NK-92 (cell line): Measurements from ENCODE around the gene SCD.

ENCODE experiments used
- DNase-seq: peaks from one replicate; lab custom pipeline; 2025; ENCODE audit not compliant: unreplicated experiment; lab: John Stamatoyannopoulos, UW

Gene SCD

GRCh38 chr10:100391163-100392002 lies 44.4 kb downstream of the SCD start:
- no peak for DNase-seq

GRCh38 chr10:100392686-100393003 lies 45.6 kb downstream of the SCD start:
- DNase-seq, result no peak

GRCh38 chr10:100395626-100396025 lies 48.6 kb downstream of the SCD start:
- DNase-seq, result no peak

GRCh38 chr10:100396605-100397004 lies 49.6 kb downstream of the SCD start:
- DNase-seq, result no peak

DNA sequence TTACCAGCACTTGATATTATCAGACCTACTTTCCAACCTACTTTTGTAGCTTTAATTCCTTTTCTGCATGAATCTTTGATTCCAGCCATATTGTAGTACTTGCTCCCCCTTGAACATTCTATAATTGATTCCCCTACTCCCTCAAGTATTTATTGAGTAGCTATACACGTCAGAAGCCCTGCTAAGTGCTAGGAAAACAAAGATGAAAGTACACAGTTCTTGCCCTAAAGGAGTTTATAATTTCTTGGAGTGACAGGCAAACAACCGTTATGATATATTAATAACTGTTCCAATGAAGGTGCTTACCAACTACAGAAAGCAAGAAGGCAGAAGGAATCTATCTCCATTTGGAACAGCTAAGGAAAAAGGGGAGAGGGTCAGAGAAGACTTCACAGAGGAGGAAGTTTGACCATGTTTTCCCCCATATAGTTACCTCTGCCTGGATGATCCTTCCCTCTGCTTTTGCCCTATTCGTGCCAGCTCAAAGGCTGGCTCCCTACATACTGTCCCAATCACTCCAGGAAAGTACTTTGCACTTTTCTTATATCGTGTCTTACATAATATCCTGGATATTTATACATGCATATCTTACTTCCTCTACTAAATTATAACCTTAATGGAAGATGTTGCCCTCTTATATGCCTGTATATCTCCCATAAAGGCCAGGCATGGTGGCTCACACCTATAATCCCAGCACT lies 54.7 kb downstream of the SCD start:
- no peak for DNase-seq

DNA sequence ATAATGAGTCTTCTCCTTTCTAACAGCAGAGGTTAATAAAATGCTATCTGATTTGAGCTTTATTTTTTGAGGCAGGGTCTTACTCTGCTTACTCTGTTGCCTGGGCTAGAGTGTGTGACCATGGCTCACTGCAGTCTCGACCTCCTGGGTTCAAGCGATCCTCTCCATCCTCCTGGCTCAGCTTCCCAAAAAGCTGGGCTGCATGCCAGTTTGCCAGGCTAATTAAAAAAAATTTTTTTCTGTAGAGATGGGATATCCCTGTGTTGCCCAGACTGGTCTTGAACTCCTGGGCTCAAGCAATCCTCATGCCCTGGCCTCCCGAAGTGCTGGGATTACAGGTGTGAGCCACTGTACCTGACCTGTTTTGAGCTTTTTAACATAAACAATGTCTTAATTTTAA lies 56.7 kb downstream of the SCD start:
- DNase-seq, result no peak

- no peak for DNase-seq
Measured at GRCh38 chr10:100413173-100413572, 66.1 kb downstream of the SCD start.
